Stimulated activated CD8-positive, alpha-beta memory T cell treated with anti-CD3 and anti-CD28 coated beads, Interleukin-4, amount 100 ng/mL, for 1 hour (primary cell): ENCODE data around the gene HECW1.
"Not testable (repeated sequence)": the region's sequence is repeated elsewhere in the genome, so short reads cannot be mapped to it uniquely, and the experiment has no call there.

Experiments
- DNase-seq, 2 donors: peaks; one replicate each; pipeline ENCODE4 v3.0.0-alpha.2; 2020; ENCODE audit warnings: low read depth in 2 of 2, low spot score in 1 of 2

HECW1 gene

DNA sequence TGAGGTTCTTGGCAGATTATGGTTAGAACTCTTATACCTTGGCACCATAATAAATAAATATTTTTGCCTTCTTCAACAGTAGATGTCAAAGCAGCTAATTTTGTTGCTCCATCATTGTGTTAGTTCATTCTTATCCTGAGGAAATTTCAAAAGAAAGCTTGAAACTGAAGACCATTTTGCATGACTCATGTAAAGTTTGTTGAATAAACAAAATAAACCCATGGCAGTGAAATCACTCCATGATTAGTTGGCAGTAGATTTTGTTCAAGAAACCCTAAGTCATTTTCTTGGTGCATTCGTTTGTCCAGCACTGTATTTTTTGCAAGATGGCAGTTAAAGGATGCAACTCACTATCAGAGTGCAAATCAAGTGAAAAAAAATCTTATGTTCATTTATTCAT lies 91.6 kb downstream of the HECW1 start:
- no peak for DNase-seq

DNA sequence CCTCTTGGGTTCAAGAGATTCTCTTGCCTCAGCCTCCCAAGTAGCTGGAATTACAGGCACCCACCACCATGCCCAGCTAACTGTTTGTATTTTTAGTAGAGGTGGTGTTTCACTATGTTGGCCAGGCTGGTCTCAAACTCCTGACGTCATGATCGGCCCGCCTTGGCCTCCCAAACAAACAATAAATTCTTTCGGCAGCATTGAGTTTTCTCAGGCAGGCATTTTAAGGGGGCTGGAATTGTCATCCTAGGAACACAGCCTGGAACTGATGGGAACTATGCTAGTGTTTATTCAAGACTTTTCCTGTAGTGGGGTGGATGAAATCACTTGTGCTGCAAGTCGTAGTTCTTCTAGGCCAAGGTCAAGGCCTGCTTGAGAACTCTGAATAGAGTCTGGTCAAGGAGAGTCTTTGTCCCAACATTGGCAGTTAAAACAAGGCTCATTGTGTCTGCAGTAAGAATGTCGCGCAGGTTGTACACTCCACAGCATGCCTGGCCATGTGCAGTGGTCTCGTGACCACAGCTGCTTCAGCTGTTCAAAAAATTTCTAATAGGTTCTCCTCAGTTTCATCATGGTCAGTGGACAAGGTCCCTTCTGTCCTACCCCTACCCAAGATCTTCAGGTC lies 92.8 kb downstream of the HECW1 start:
- no peak for DNase-seq

DNA sequence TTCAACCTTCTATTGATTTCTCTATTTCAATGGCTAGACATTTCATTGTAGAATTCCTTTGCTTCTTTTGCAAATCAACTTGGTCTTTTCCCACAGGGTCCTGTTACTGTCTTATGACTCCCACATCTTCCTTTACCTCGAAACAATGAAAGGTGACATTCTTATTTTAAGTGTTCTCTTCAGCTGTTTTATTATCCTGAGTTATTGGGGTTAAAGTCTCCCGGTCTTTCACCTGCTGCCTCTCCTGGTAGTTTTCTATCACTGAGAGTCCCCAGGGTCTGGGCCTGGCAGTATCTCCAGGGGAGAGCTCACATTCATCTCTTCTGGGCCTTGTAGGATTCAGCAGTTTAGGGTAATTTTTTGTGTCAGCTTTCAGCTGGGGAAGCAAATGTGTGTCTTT lies 95.8 kb downstream of the HECW1 start:
- no peak for DNase-seq

DNA sequence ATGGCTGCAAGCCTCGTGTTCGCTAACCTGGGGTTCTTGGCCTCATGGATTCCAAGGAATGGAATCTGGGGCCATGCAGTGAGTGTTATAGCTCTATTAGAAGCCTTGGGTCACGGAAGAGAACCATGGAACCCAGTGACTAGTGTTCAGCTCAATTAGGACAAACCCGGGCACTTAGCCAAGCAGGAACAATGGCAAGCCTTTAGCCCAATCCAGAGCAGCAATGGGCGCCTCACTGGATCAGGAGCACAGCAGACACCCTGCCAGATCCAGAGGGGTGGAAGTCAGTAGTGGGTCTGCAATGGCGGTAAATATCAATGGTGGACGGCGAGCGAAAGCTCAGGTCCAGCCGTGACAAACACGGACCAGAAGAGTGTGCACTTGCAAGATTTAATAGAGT lies 98.1 kb downstream of the HECW1 start:
- DNase-seq = not testable (repeated sequence)

DNA sequence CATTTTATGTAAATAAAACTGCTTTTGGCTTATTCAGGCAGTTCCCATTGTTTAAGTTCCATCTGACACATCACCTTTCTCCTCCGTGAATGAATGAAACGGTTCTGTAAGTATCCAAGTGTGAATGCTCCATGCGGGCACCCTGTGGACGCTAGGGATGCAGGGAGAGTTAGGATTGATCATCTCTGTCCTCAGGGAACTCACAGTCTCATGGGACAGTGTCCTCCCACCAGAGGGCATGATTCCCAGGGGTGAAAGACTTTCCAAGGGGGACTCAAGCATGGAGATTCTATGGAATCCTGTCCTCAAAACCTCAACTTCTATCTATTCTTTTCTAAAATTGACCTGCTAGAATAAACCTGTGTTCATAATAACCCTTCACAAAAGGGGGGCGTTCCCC lies 98.8 kb downstream of the HECW1 start:
- DNase-seq = no peak

DNA sequence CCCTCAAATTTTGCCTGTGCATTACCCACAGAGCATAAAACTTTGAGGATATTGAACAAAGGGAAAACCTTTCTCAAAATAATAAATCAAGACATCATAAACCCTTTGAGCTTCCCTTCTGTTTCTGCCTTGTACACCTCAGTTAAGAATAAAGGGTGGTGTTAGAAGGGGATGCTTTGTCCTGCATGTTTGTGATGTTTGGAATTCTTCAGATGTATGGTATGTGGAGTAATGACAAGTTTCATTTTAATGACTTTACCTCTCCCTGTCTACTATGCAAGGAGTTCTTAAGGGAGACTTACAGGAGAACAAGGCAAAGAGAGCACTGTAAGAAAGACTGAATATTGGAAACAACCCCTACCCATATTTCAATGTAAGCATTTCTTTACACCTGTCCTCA lies 99.2 kb downstream of the HECW1 start:
- DNase-seq = no peak

DNA sequence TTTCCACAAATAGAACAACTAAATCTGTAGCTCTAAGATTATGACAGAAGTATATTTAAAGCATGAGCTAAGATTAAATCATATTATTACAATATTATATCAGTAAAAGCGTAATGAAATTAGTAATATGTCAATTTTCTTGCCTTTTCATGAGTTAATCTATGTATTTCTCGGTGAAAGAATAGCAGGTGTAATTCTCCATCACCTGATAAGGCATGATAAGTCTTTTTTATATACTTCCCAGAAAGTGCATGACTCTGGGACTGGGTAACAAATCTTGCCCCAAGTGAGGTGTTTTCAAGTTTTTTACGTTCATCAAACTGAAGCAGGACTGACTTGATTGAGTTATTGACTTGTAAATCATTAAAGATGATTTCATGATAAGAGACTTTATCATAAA lies 100.5 kb downstream of the HECW1 start:
- DNase-seq = no peak

DNA sequence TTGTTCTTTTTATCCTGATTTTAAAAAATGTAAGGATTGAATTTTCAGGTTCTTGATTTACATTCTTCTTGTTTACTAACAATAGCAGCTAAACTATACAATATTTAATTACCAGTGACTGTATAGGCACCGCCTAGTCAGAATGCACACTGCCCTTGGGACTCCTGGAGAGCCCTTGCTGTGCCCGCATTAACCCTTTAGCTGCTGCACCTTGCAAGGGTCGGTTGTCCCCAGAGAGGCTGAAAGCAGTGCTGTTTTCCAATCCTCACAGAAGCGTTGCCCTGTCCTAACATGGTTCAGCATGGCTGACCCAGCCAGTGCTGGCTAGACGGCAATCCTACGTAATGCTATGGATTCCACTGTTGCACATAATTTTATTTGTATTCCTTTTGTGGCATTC lies 102.6 kb downstream of the HECW1 start:
- no peak for DNase-seq

DNA sequence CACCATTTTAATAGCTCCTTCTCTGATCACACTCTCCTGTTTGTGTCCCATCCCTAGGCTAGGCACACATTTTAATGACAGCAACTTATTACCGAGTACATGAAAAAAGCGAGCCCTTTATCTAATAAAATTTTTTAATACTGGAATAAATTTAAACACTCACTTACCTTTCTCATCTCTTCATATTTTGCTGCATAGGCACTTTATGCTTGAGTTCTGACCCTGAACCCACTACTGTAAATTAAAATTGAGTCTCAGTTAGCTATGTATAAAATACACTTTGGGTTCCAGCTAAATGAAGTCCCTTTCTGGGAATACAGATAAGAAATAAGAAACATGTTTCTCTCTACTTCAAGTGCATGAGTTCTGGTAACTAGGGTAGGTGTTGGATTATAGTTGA lies 104.6 kb downstream of the HECW1 start:
- no peak for DNase-seq

DNA sequence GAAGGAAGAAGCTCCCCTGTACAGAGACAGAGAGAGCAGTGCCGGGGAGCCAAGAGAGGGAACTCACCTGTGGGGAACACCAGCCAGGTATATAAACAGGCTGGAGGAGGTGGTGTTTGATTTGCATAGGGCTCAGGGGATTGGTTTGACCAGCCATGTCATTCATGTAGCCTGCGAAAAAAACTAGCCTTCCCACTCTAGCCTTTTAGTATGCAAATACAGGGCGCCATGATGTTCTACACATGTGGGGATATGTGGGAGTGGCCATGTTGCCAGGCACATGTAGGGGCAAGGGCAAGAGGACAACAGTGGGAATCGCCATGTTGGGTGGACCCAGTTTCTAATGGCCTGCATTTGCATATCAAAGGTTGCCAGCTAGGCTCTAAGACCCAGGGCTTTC lies 106.5 kb downstream of the HECW1 start:
- not testable (repeated sequence) for DNase-seq

DNA sequence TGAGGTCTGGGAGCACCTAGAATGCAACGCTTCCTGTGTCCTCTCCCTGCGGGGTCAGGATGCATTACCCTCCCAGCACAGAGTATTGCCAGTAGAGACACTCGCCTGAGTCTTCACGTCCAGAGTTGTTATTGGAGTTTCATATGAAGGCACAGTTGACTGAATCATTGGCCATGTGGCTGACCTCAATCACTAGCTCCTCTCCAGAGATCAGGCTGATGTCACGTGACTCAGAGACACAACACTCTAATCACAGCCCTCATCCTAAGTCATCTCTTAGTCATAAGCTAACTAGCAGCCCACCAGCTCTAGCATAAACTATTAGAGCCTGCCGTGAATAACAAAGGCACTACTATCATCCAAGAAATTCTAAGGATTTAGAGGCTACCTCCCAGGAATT lies 107.8 kb downstream of the HECW1 start:
- no peak for DNase-seq

DNA sequence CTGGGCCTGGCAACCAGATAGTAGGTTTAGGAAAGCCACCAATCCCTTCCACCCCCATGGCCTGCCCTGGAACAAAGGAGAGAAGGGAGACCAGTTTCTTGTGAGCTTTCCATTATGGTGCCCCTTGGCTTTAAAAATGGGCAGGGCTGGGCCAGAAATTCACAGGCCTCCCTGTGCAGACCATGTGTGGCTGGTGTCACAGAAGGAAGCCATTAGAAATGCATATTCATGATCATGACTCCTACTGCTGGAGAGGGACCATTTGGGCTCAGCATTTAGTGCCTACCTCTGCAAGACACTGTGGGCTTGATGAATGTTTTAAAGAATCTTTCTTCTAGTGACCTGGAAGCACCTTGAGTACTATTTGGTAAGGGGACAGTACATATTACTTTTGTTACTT lies 108.3 kb downstream of the HECW1 start:
- DNase-seq = no peak

DNA sequence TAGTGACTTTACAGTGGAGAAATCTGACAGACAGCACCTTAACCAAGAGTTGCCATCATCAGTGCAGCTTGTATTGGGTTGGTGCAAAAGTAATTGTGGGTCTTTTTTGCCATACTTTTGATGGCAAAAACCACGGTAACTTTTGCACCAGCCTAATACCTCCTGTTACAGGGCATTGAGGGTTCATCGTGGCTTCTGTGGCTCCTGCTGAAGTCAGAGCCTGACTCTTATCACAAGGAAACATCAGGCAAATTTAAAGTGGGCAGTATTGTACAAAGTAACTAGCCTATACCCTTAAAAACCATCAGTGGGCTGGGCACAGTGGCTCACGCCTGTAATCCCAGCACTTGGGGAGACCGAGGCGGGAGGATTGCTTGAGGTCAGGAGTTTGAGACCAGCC lies 117.4 kb downstream of the HECW1 start:
- no peak for DNase-seq

DNA sequence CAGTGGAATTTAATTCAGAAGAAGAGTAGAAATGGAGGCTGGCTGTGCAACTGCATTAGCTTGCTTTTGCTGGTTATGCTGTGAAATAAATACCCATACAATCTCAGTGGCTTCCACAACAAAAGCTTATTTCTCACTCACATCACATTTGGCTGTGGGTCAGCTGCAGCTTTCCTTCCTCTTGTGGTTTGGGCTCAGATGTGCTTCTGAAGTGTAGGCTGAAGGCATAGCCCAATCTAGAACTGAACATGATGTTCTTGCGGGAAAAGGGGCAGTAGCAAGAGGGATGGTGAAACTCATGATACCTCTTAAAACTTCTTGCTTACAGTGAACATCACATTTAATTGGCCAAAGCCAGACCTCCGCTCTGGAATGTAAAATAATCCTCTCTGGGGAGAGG lies 119.9 kb downstream of the HECW1 start:
- DNase-seq = no peak

DNA sequence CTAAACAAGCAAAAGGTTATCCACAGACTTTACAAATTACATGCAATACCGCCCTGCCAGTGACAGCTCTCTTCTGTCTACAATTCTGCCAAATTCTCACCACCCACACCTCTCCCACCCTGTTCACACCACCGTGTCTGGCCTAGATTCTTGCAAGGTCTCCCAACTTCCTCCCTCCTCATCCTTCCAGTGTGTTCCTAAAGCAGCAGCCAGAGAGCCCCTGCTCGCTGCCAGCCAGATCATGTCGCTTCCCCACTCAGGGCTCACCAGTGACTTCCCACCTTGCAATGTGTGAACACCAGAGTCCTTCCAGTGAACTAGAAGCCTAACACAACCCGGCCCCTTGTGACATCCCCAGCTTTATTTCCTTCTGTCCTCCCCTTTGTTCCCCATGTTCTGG lies 121.6 kb downstream of the HECW1 start:
- no peak for DNase-seq

DNA sequence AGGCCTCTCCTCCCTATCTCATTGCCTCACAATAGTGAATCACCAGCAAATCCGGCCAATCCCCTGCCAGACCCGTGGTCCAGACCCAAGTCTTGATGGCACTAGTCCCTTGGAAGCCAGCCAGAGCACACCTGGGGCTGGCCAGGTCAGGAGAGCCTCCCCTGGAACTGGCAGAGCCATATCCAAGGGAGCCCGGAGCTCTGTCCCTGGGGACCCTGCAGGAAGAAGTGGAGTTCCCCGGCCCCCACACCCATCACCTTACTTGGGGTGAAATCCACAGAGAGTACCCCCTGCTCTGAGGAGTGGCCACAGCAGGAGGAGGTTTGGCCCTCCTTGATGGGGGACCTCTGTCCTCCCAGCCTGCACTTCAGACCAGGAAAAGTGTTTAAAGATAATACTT lies 122.5 kb downstream of the HECW1 start:
- DNase-seq = no peak

DNA sequence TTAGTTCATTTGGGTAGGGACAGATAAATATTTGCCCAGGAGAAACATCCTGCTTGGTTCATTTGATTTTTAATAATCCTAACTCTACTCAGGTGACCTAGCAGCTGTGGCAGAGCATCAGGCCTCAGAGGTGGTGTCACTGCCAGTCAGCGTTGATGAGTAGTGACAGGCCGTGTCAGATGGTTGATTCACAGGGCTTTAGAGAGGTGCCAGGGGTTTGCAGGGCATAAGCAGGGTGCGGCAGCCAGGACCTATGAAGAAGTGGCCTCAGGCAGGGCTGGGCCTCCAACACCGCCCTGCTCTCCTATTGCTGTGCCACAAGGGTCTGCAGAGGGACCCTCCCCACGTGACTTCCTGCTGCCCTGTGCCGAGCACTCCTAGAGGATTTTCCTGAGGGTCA lies 128.1 kb downstream of the HECW1 start:
- DNase-seq = no peak

DNA sequence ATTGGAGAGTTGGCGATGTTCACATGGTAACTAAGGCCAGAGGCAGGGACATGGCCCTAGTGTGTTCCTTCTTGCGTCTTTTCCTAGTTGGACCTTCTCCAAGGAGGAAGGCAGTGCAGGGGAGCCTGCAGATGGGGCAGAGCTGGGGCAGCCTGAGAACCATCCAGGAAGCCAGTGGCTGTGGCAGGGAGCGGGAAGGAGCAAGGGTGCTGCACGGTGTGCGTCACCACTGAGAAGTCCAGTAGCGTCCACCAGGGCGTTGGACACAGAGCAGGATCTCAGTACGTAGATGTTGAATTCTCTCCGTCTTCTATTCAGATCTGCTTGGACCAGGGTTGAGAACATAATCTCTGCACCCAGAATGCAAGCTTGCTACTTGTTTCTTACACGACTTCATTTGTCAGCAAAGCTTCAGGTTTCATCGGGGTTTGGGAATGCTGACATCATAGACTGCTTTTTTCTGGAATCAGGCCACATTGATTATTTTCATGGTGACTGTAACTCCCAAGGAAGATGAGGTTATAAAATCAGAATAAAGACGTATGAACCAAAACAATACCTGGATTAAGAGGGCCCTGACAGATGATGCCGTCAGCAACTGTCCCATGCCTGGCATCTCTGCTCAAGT lies 130.3 kb downstream of the HECW1 start:
- no peak for DNase-seq

DNA sequence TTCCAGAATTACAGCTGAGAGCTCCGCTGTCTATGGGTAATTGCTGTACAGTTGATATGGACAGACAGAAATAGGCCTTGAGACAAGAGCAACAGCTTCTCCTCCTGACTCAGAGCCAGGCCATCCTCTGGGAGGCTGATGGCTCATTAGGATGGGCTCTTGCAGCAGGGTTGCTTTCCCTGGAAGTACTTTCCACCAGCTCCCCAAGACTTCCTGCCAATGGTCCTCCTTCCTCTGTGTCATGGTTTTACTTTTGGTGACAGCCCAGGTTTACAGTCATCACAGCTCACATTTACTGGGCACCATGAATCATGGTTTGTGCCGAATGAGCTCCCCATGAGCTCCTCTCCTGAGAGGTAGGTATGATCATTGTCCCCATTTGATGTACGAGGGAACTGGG lies 131.8 kb downstream of the HECW1 start:
- no peak for DNase-seq

DNA sequence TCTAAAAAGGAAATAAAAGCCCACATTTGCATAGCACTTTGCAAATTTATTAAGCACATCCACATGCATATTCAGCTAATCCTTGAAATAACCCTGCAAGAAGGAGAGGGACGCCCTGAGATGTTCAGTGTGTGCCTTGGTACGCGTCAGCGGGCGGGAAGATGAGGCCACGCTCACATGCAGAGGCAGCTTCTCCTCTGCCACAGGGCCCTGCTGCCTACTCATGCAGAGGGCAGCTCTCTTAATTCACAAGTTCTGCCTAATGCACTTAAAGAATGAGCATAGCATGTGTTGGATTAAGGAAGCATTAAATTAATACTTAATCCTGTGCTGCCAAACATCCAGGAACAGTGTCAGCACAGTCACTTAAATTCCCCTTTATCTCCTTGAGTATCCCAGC lies 132.3 kb downstream of the HECW1 start:
- no peak for DNase-seq

DNA sequence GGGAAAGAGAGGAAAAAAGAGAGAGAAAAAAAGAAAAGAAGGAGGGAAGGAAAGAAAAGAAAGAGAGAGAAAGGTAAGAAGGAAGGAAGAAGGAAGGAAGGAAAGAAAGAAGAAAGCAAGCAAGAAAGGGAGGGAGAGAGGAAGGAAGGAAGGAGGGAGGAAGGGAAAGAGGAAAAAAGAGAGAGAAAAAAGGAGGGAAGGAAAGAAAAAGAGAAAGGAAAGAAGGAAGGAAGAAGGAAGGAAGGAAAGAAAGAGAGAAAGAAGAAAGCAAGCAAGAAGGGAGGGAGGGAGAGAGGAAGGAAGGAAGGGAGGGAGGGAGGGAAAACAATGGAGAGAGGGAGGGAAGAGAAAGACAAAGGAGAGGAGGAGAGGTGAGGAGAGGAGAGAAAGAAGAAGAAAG lies 135.3 kb downstream of the HECW1 start:
- no peak for DNase-seq

DNA sequence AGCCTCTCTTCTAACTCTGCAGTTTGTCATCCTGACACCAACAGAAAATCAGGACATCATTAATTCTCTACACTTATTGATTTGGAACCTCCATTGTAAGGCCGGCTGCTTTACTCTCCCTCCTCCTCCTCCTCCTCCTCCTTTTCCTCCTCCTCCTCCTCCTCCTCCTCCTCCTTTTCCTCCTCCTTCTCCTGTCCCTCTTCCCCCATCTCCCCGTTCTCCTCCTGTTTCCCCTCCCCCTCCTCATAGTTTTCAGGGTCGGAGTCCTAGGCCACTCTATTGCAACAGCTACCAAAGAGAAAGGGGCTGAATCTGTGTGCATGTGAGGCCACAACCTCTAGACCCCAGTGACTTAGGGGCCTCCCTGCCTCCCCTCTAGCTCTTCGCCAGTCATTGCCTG lies 136.1 kb downstream of the HECW1 start:
- DNase-seq = no peak
